Endometrium (tissue), 2 donors: Measurements from ENCODE around the gene DIPK1A.

Experiments used
- FAIRE-seq: peaks from 2 replicates; lab custom pipeline; 2012; peaks lifted over from hg19 to GRCh38; lab: Jason Lieb, UNC
- donor health status: control.
- donor health status: control.

DIPK1A gene

GRCh38 chr1:92797961-92798360 is 163.3 kb downstream of the DIPK1A start:
- no peak for FAIRE-seq

GRCh38 chr1:92797297-92797696 is 164.0 kb downstream of the DIPK1A start:
- no peak for FAIRE-seq

- FAIRE-seq, result no peak
These were observed 166.1 kb downstream of the DIPK1A start for GRCh38 chr1:92795166-92795565.

- FAIRE-seq, result no peak
These were observed 168.9 kb downstream of the DIPK1A start for GRCh38 chr1:92792340-92792782.
